ENCODE data around the gene MTERF2.

The MTERF2 gene

GRCh38 chr12:106941481-106942156, 45.3 kb downstream of the MTERF2 start:
- no peak overlapping the region for H3K4me3 ChIP-seq (ENCODE audit: low read length)
- DNase-seq (ENCODE audit: low read depth) = no peak
- no peak for TF ChIP-seq CTCF (IDR thresholded peaks at IDR 0.05; ENCODE audit: insufficient read depth, low read depth, low read length, missing control alignments)

- TF ChIP-seq CTCF (IDR thresholded peaks at IDR 0.05; ENCODE audit: insufficient read depth, low read depth, low read length, missing control alignments) = no peak
- H3K4me3 ChIP-seq (ENCODE audit: low read length) = no peak overlapping the region
- no peak for DNase-seq (ENCODE audit: low read depth)
These were observed 52.7 kb downstream of the MTERF2 start for GRCh38 chr12:106934277-106934676.

Data from epithelial cell of esophagus (primary cell).